COR-L47 (cell line): ENCODE results near the gene CUTC.
A peak's percentile ranks its signal among the peaks of the same experiment; 100 is the strongest.
"Not testable (repeated sequence)": the region's sequence is repeated elsewhere in the genome, so short reads cannot be mapped to it uniquely, and the experiment has no call there.

ENCODE experiments used
- DNase-seq: peaks from one replicate; lab custom pipeline; 2025; lab: John Stamatoyannopoulos, UW

Gene CUTC

GRCh38 chr10:99732033-99732842 is at the start of gene CUTC, which contains the start of gene COX15:
CUTC (plus strand) TSS chr10:99732234; CDS start chr10:99732349, 115 bp downstream.
COX15 (minus strand) TSS chr10:99732127; CDS start chr10:99732049, 78 bp downstream.
- peak; percentile 80 for DNase-seq

GRCh38 chr10:99682752-99683151 is 49.3 kb upstream of the CUTC start:
- DNase-seq, result no peak

GRCh38 chr10:99685597-99685967 is 46.5 kb upstream of the CUTC start:
- DNase-seq, result no peak

- DNase-seq, result no peak
Measured at GRCh38 chr10:99689461-99689860, 42.6 kb upstream of the CUTC start.

- no peak for DNase-seq
Measured at GRCh38 chr10:99693933-99694583, 38.0 kb upstream of the CUTC start.

GRCh38 chr10:99695761-99696160 is 36.3 kb upstream of the CUTC start:
- DNase-seq, result no peak

- no peak for DNase-seq
Measured at GRCh38 chr10:99698504-99699080, 33.4 kb upstream of the CUTC start.

- DNase-seq, result no peak
Measured at GRCh38 chr10:99700649-99701048, 31.4 kb upstream of the CUTC start.

GRCh38 chr10:99708428-99709012 is 23.5 kb upstream of the CUTC start:
- no peak for DNase-seq

- no peak for DNase-seq
Measured at GRCh38 chr10:99709480-99710229, 22.4 kb upstream of the CUTC start.

GRCh38 chr10:99711129-99711719 is 20.8 kb upstream of the CUTC start:
- DNase-seq, result peak; percentile 16

GRCh38 chr10:99714446-99714845 is 17.6 kb upstream of the CUTC start:
- no peak for DNase-seq

- no peak for DNase-seq
Measured at GRCh38 chr10:99720387-99720786, 11.6 kb upstream of the CUTC start.

- DNase-seq, result no peak
Measured at GRCh38 chr10:99730026-99730425, 2.0 kb upstream of the CUTC start.

- DNase-seq, result no peak
Measured at GRCh38 chr10:99731306-99732032, 565 bp upstream of the CUTC start.

- DNase-seq, result no peak
Measured at GRCh38 chr10:99733366-99733765, 1.3 kb downstream of the CUTC start.

- DNase-seq, result not testable (repeated sequence)
Measured at GRCh38 chr10:99734111-99734510, 2.1 kb downstream of the CUTC start.

- no peak for DNase-seq
Measured at GRCh38 chr10:99740260-99740659, 8.2 kb downstream of the CUTC start.

- DNase-seq, result no peak
Measured at GRCh38 chr10:99740933-99741559, 9.0 kb downstream of the CUTC start.

GRCh38 chr10:99742254-99742653 is 10.2 kb downstream of the CUTC start:
- DNase-seq, result no peak
